Limb (tissue), 2 donors: ENCODE measurements around the gene EXOC4.

Experiments
- DNase-seq, 2 donors: peaks; one replicate each; pipeline ENCODE4 v3.0.0-alpha.2; 2016; ENCODE audit errors: extremely low spot score in 2 of 2

EXOC4 gene

GRCh38 chr7:133570321-133570720, 317.4 kb downstream of the EXOC4 start:
- no peak for DNase-seq

GRCh38 chr7:133571076-133571475, 318.2 kb downstream of the EXOC4 start:
- no peak for DNase-seq

GRCh38 chr7:133572087-133572486, 319.2 kb downstream of the EXOC4 start:
- DNase-seq = no peak

GRCh38 chr7:133572843-133573242, 320.0 kb downstream of the EXOC4 start:
- DNase-seq = no peak

- no peak for DNase-seq
Measured at GRCh38 chr7:133573554-133574265, 320.8 kb downstream of the EXOC4 start.

DNA sequence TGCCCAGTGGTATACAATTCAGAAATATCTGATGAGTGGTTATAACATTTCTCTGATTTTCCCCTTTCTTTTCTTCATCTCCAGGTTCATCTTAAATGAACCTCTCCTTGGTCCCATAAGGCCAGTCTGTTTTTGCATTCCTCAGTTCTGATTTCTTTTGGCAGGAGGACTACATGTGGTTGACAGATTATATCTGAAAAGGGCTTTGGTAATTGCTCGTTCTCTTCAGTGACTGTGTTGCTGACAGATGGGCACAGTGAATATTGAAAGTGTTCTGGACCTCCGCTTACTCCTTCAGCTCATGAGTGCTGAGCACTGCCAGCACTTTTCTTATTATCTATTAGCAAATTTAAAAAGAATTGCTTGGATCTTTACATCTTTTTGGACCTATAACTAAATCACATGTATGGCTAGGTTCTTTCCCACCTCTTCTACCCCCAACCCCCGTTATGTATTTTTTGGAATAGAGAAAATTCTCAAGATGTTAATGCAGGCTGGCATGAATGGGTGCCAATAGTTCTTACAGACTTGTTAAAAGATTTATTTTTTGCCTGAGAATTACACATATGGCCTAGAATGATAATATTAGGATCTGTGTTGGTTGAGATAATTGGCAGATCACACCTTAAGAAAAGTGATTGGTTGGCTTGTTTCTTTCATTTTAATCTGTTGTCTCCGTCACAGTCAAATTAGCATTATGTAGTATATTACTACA, 323.0 kb downstream of the EXOC4 start:
- DNase-seq = peak in 1 of 2 donors; percentile 15

DNA sequence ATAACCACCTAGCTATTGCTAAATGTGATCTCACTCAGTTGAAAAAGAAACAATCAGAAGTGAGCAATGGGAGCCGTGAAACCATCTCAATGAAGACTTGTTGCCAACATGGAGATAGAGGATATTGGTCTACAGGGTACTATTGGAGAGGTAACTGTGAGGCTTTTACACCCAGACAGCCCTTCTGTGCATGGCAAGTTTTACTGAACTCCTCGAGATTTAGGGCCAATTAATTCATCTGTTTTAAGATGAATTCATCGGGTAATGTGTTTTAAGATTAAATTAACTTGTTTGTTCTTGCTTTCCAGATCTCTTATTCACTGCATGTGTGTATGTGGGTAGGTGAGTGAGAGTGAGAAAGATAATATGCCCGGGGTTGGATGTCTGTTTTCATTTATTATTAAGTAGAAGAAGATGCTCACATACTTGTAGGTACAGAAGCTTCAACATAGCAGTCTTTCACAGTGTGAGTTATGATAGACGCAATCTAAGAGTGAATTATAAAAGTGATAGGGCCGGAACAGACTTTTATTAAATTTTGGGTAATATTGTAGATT, 323.8 kb downstream of the EXOC4 start:
- no peak for DNase-seq

- DNase-seq = peak in 1 of 2 donors; percentile 4
Measured at GRCh38 chr7:133582766-133583523, 330.1 kb downstream of the EXOC4 start.

DNA sequence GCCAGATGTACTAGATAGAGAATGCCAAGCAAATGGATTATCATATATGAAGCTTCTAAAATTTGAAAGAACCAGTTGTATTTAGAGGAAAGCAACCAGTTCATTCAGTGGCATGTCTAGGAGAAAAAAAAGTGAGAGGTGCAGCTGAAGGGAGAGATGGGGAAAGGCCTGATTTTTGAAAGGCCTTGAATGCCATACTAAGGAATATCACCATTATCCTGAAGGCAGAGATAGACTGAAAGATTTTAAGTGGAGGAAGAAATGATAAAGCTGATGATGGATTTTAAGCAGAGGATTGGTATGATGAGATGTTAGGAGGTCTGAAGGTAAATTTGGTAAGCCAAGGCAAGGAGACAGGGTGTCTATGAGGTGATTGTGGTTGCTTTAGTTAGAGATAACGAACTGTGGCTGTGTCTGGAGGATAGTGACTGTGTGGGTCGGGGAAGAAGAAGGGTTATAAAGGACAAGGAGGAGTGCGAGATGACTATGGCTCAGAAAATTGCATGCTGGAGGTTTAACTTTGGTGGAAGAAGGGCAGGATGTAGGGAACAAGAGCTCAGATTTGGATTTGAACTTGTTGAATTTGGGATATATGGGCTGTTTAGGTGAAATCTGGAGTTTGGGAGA, 330.8 kb downstream of the EXOC4 start:
- DNase-seq = no peak

GRCh38 chr7:133584956-133585668, 332.2 kb downstream of the EXOC4 start:
- no peak for DNase-seq

DNA sequence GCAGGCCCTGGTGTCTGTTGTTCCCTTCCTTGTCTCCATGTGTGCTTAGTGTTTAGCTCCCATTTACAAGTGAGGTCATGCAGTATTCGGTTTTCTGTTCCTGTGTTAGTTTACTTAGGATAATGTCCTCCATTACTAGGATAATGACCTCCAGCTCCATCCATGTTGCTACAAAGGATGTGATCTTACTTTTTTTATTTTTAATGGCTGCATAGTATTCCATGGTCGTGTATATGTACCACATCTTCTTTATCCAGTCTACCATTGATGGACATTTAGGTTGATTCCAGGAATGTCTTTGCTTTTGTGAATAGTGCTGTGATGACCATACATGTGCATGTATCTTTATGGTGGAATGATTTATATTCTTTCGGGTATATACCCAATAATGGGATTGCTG, 333.4 kb downstream of the EXOC4 start:
- no peak for DNase-seq

- no peak for DNase-seq
Measured at GRCh38 chr7:133587903-133588302, 335.0 kb downstream of the EXOC4 start.

GRCh38 chr7:133590795-133591194, 337.9 kb downstream of the EXOC4 start:
- no peak for DNase-seq

DNA sequence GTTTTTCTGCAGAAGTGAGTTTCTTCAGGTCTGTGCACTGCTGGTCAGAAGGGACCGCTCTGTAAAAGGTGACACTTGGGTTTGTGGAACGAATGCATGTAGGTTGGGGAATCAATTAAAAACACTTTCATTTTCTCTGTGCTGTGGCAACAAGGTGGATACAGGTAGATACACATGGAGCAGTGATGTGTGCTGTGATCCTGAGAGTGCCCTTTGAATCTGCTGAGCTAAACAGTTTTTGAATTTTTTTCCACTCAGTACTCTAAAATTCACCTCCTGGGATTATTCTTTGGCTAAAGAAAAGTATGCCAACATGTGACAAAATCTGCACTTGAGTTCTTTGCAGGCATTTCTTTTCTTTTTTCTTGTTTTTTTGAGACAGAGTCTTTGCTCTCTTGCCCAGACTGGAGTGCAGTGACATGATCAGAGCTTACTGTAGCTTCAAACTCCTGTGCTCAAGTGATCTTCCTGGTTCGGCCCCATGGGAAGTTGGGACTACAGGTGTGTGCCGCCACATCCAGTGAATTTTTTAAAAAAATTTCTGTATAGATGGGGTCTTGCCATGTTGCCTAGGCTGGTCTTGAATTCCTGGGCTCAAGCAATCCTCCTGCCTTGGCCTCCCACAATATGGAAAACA, 338.9 kb downstream of the EXOC4 start:
- DNase-seq = no peak

DNA sequence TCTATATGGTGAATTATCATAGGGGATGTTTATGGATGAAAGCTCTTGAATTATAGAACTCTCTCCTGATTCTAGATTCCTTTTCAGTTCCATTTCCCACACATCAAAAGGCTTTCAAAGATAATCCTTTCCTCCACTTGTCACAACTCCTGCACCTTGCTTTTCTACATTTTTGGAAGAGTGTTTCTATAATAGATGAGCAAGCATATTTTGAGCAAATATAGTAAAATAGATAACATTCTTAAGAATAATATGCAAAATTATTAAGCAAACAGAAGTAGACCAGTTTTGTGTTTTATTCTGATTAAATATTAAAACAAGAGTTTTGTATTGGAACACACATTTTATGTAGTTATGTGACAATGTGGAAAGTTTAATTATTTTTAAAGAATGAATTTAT, 340.7 kb downstream of the EXOC4 start:
- no peak for DNase-seq

DNA sequence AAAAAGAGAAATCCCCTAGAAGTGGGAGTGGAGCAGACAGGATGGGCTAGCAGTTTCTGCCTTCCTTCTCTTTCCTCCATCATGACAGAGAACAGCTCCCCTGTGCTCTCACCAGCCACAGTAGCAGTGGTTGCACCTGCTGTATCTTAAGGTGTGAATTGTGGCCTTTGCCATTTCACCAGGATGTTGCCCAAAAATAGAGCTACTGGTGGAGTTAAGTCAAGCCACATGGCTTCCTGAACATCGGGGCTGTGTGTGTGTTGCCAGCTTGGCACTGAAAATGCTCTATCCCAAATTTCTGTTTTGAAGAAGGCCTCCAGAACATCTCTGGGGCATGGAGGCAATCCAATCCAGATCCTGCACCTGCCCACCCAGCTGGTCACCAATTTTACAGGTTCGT, 348.7 kb downstream of the EXOC4 start:
- no peak for DNase-seq

GRCh38 chr7:133602291-133602690, 349.4 kb downstream of the EXOC4 start:
- no peak for DNase-seq

DNA sequence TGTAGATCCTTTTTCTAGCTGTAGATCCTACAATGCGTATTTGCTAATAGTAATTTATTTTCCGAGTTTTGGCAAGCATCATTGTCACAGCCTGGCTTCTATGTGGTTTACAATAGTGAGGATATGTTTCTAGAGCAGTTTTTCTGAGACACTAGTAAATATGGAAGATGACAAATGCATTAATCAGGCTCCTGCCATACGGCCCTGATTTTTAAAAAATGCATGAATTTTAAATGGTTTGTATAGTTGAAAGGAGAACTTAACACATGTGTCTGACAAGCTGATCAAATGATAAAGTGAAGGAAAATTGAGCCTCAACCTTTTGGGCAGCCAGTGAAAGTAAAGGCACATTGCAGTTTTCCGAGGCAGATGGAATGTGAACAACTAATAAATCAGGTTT, 354.1 kb downstream of the EXOC4 start:
- DNase-seq = no peak

GRCh38 chr7:133609806-133610205, 356.9 kb downstream of the EXOC4 start:
- no peak for DNase-seq

DNA sequence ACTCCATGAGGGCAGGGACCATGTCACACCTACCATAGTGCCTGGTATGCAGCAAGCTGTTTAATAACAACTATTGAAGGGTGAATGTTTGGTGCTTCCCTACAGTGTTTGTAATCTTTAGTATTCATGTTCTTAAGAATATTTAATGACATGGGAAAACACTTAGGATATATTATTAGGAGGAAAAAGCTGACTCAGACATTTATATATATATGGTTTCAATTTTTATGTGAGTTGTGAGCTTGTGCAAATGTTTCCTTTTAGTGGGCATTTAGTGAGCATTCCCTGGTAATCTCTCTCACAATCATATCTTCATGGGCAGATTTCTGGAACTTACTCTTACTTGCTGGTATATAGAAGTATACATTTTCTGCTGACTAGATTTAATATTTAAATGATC, 359.1 kb downstream of the EXOC4 start:
- no peak for DNase-seq
